ENCODE measurements around the gene POU2F2. TPM values are rescaled to one million over a fixed set of nuclear protein-coding genes. Genes with fewer than 3 reads are reported as not detected.

Gene POU2F2
- total RNA-seq, 4 donors from 2014 or later = 0.55 to 244 (median 0.71) TPM

GRCh38 chr19:42113641-42114348 lies 18.5 kb downstream of the POU2F2 start:
- no peaks in the 10 kb centered on the region for H3K36me3 ChIP-seq
- no peaks in the 10 kb centered on the region for H3K9me3 ChIP-seq
- no peak for DNase-seq (ENCODE audit: low spot score in 2 of 2)
- H3K27ac ChIP-seq = no peak overlapping the region
- H3K4me1 ChIP-seq = peaks cover 3% of the 10 kb centered on the region
- H3K27me3 ChIP-seq = no peaks in the 10 kb centered on the region
- WGBS = 55% methylated on average over 10 of the region's 10 CpGs
- no peak for TF ChIP-seq POLR2AphosphoS5 (IDR thresholded peaks at IDR 0.05)
- H3K4me3 ChIP-seq = no peak overlapping the region

- TF ChIP-seq POLR2AphosphoS5 (IDR thresholded peaks at IDR 0.05) = no peak
- no peak for TF ChIP-seq POLR2A (IDR thresholded peaks at IDR 0.05)
- TF ChIP-seq EP300 (IDR thresholded peaks at IDR 0.05) = no peak
- WGBS = 87% methylated on average over 3 of the region's 3 CpGs
- Histone ChIP-seq H3K27me3 (peaks cover 3% of the 10 kb centered on the region), H3K4me3 (no peak overlapping the region), H3K9me3 (no peaks in the 10 kb centered on the region), H3K4me1 (peaks cover 3% of the 10 kb centered on the region), H3K27ac (no peak overlapping the region), H3K36me3 (no peaks in the 10 kb centered on the region)
- no peak for DNase-seq (ENCODE audit: low spot score in 2 of 2)
Observed at GRCh38 chr19:42111811-42112210, 20.4 kb downstream of the POU2F2 start.

DNA sequence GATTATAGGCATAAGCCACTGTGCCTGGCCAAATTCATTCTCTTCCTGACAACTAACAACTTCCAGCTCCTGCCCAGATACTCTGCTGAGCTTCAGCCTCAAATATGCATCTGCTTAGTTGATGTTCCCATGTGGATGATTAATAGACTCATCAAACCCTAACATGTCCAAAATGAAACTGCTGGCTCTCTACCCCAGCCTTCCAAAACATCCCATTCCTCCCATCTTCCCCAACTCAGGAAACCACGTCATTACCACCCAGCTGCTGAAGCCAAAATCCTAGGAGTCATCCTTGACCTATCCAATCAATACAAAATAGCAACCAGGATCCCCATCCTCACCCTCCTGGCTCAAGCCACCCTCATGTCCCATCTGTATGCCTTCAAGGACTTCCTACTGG lies 20.9 kb downstream of the POU2F2 start:
- H3K9me3 ChIP-seq = no peaks in the 10 kb centered on the region
- peaks cover 3% of the 10 kb centered on the region for H3K27me3 ChIP-seq
- H3K36me3 ChIP-seq = no peaks in the 10 kb centered on the region
- no peak for DNase-seq (ENCODE audit: low spot score in 2 of 2)
- H3K27ac ChIP-seq = no peak overlapping the region
- no peak overlapping the region for H3K4me3 ChIP-seq
- TF ChIP-seq, protein P1, sequence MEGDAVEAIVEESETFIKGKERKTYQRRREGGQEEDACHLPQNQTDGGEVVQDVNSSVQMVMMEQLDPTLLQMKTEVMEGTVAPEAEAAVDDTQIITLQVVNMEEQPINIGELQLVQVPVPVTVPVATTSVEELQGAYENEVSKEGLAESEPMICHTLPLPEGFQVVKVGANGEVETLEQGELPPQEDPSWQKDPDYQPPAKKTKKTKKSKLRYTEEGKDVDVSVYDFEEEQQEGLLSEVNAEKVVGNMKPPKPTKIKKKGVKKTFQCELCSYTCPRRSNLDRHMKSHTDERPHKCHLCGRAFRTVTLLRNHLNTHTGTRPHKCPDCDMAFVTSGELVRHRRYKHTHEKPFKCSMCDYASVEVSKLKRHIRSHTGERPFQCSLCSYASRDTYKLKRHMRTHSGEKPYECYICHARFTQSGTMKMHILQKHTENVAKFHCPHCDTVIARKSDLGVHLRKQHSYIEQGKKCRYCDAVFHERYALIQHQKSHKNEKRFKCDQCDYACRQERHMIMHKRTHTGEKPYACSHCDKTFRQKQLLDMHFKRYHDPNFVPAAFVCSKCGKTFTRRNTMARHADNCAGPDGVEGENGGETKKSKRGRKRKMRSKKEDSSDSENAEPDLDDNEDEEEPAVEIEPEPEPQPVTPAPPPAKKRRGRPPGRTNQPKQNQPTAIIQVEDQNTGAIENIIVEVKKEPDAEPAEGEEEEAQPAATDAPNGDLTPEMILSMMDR (IDR thresholded peaks at IDR 0.05) = no peak
- TF ChIP-seq EP300 (IDR thresholded peaks at IDR 0.05) (no peak), POLR2A (IDR thresholded peaks at IDR 0.05) (no peak), POLR2AphosphoS5 (IDR thresholded peaks at IDR 0.05) (no peak)
- H3K4me1 ChIP-seq = peaks cover 3% of the 10 kb centered on the region
- 37% methylated on average over 1 of the region's 1 CpG for WGBS

DNA sequence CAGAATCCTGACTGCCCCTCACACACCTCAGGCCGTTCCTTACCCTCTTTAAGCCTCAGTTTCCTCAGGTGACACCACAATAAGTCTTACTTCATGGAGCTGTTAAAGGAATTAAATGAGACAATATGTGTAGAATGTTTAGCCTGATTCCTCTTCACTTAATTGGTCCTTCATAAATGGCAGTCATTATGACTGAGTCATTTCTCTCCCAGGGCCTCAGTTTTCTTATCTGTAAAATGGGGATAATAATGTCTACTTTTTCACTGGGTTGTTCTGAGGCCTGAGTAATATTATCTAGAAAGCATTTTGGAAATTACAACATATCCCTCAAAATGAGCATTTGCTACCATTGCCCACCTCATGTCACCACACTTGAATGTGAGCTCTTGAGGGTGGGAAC lies 21.6 kb downstream of the POU2F2 start:
- Histone ChIP-seq H3K27ac (no peak overlapping the region), H3K9me3 (no peaks in the 10 kb centered on the region), H3K27me3 (peaks cover 3% of the 10 kb centered on the region), H3K4me3 (no peak overlapping the region), H3K36me3 (no peaks in the 10 kb centered on the region), H3K4me1 (peaks cover 3% of the 10 kb centered on the region)
- TF ChIP-seq EP300 (IDR thresholded peaks at IDR 0.05) (no peak), POLR2A (IDR thresholded peaks at IDR 0.05) (no peak), POLR2AphosphoS5 (IDR thresholded peaks at IDR 0.05) (no peak)
- TF ChIP-seq, protein P1 (IDR thresholded peaks at IDR 0.05) = no peak
- WGBS = 77% methylated on average over 1 of the region's 1 CpG
- DNase-seq (ENCODE audit: low spot score in 2 of 2) = no peak

- Histone ChIP-seq H3K4me3 (no peak overlapping the region), H3K27ac (no peak overlapping the region), H3K36me3 (no peaks in the 10 kb centered on the region), H3K4me1 (peaks cover 3% of the 10 kb centered on the region), H3K9me3 (no peaks in the 10 kb centered on the region), H3K27me3 (peaks cover 3% of the 10 kb centered on the region)
- no peak for DNase-seq (ENCODE audit: low spot score in 2 of 2)
- 79% methylated on average over 3 of the region's 3 CpGs for WGBS
- TF ChIP-seq, protein P1 (IDR thresholded peaks at IDR 0.05) = no peak
- TF ChIP-seq EP300 (IDR thresholded peaks at IDR 0.05) (no peak), POLR2A (IDR thresholded peaks at IDR 0.05) (no peak), POLR2AphosphoS5 (IDR thresholded peaks at IDR 0.05) (no peak)
Observed at GRCh38 chr19:42109896-42110295, 22.4 kb downstream of the POU2F2 start.

DNA sequence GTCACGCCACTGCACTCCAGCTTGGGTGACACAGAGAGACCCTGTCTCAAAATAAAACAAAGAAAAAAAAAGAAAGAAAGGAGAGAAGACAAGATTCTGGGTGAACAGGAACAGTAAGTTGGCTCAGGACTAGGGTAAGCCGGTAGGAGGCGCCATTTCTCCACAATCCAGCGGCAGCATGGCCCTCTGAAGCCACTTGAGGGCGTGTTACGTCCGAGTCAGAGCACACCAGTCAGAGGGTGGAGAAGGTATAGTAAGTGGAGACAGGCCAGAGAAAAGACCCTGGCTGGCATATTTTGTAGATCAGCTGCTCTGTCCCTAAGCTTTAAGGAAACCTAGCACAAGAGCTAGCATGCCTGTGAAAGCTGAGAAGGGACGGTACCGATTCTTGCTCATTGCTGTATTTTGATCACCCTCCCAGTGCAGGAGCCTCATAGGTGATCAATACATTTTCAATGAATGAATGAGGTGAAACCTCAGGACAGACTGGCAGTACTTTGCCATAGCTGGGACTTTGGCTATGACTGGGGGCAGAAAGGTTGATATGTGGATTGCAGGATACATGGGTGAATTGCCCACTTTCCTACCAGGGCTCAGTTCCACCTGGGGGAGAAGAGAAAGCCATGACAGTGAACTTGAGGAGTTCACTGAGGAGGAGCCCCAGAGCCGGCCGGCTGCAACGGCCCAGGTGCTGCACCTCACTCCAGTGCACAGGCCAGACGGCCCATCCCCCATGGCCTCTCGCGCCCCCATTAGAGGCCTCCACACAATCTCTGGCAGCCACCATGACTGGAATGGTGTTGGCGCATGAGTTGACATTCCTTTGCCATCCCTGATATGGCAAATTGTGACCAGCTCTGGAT lies 23.5 kb downstream of the POU2F2 start:
- Histone ChIP-seq H3K4me1 (peaks cover 2% of the 10 kb centered on the region), H3K9me3 (no peaks in the 10 kb centered on the region), H3K4me3 (no peak overlapping the region), H3K36me3 (no peaks in the 10 kb centered on the region), H3K27me3 (peaks cover 3% of the 10 kb centered on the region), H3K27ac (no peak overlapping the region)
- no peak for TF ChIP-seq EP300 (IDR thresholded peaks at IDR 0.05)
- TF ChIP-seq, protein P1 (IDR thresholded peaks at IDR 0.05) = peak; percentile 85 to 92
- DNase-seq (ENCODE audit: low spot score in 2 of 2) = peak; percentile 80 to 87
- WGBS = 36% methylated on average over 15 of the region's 16 CpGs

Measured in suprapubic skin (tissue), 4 donors.